HFFc6 (cell line): ENCODE results near the gene BRD3OS. TPM values are rescaled to one million over a fixed set of nuclear protein-coding genes. Genes with fewer than 3 reads are reported as not detected.
"Not testable (repeated sequence)": the region's sequence is repeated elsewhere in the genome, so short reads cannot be mapped to it uniquely, and the experiment has no call there.

Experiments used
- DNase-seq: peaks from one replicate; pipeline ENCODE4 v3.0.0-alpha.2; 2018
- H3K27ac Mint-ChIP-seq: 2 replicates; pipeline ENCODE4 v1.8.0; 2020; ENCODE audit warnings: mild to moderate bottlenecking, mixed read lengths
- H3K27me3 Mint-ChIP-seq: 2 replicates; pipeline ENCODE4 v1.8.0; 2021; ENCODE audit warnings: mild to moderate bottlenecking, moderate library complexity, mixed read lengths; ENCODE audit not compliant: insufficient read depth
- H3K36me3 Mint-ChIP-seq: 2 replicates; pipeline ENCODE4 v1.8.0; 2021; ENCODE audit warnings: low read depth, mixed read lengths
- H3K4me1 Mint-ChIP-seq: 2 replicates; pipeline ENCODE4 v1.8.0; 2020; ENCODE audit warnings: low read depth, mixed read lengths
- H3K4me3 Mint-ChIP-seq: 2 replicates; pipeline ENCODE4 v1.8.0; 2020; ENCODE audit warnings: mild to moderate bottlenecking, moderate library complexity, mixed read lengths
- H3K9me3 Mint-ChIP-seq: 2 replicates; pipeline ENCODE4 v1.8.0; 2020; ENCODE audit warnings: mild to moderate bottlenecking, mixed read lengths
- CTCF ChIP-seq: fragments of 200-600 bp; sonication (generic); IDR thresholded peaks from 2 replicates; pipeline ENCODE4 v1.5.0; 2021; ENCODE audit warnings: antibody characterized with exemption, mild to moderate bottlenecking
- total RNA-seq, 6 experiments: library from RNA; stranded (reverse); fragmentation: NEBNext Ultra II Directional; extraction: Animal tissue kit (Norgen Biotek cat#: 25700); gene quantifications; 2 replicates in 1 of 6; 3 replicates in 5 of 6; pipeline ENCODE4 v1.2.3, GENCODE V29; 2021

The BRD3OS gene
- total RNA-seq, 6 experiments from 2014 or later = 28.7 to 36.8 (median 31.1) TPM

DNA sequence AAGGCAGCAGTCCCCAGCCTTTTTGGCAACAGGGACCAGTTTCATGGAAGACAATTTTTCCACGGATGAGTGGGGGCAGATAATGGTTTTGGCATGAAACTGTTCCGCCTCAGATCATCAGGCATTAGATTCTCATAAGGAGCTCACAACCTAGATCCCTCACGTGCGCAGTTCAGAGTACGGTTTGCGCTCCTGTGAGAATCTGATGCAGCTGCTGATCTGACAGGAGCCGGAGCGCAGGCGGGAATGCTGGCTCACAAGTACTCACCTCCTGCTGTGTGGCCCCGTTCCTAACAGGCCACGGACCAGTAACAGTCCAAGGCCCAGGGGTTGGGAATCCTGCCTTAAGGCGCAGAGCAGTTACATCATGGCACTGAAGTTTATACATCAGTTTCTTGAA, 45.9 kb downstream of the BRD3OS start:
- TF ChIP-seq CTCF = no peak
- Mint-ChIP-seq H3K4me3 (no peak overlapping the region), H3K9me3 (peaks cover 6% of the 10 kb centered on the region)

DNA sequence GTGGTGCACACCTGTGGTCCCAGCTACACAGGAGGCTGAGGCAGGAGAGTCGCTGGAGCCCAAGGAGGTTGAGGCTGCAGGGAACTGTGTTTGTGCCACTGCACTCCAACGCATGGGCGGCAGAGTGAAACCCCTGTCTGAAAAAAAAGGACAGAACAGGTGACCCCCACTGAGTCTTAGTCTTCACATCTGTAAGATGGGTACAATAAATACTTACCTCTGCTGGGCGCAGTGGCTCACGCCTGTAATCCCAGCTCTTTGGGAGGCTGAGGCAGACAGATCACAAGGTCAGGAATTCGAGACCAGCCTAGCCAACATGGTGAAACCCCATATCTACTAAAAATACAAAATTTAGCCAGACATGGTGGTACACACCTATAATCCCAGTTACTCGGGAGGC, 47.4 kb downstream of the BRD3OS start:
- Mint-ChIP-seq H3K9me3 (peaks cover 22% of the 10 kb centered on the region), H3K27me3 (peaks cover 60% of the 10 kb centered on the region)
- H3K4me1 Mint-ChIP-seq, H3K4me3 Mint-ChIP-seq, DNase-seq, H3K36me3 Mint-ChIP-seq, H3K27ac Mint-ChIP-seq: not testable (repeated sequence)

More for the DNA sequence above, 45.9 kb downstream of the BRD3OS start:
- DNase-seq = no peak
- peaks cover 13% of the 10 kb centered on the region for H3K4me1 Mint-ChIP-seq
- peaks cover 50% of the 10 kb centered on the region for H3K27me3 Mint-ChIP-seq
- H3K27ac Mint-ChIP-seq = no peak overlapping the region
- H3K36me3 Mint-ChIP-seq = peaks cover under 1% of the 10 kb centered on the region

DNA sequence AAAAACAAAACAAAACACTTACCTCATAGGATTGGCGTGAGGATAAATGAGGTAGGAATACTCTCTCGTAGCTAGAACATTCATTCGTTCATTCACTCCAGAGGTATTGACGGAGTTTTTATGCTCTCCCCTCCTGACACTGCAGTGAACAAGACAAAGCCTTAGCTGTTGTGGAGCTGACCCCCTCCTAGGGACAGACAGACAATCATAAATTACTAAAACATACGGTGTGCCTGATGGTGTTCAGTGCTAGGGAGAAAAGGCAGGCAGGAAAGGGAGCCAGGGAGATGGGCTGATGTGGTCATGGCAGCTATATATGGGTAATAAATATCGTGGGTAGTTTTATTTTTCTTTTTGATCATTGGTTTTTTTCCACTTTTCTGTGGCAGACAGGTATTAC, 48.2 kb downstream of the BRD3OS start:
- H3K9me3 Mint-ChIP-seq = peaks cover 23% of the 10 kb centered on the region
- no peak overlapping the region for H3K27ac Mint-ChIP-seq
- H3K4me1 Mint-ChIP-seq = peaks cover 7% of the 10 kb centered on the region; the same call in 1 of the 2 replicates
- H3K4me3 Mint-ChIP-seq = no peak overlapping the region
- no peak for DNase-seq
- peaks cover 60% of the 10 kb centered on the region for H3K27me3 Mint-ChIP-seq
- H3K36me3 Mint-ChIP-seq = peaks cover 8% of the 10 kb centered on the region
- no peak for TF ChIP-seq CTCF

- Mint-ChIP-seq H3K9me3 (peaks cover 26% of the 10 kb centered on the region), H3K27me3 (peaks cover 45% of the 10 kb centered on the region)
- H3K4me1 Mint-ChIP-seq, DNase-seq, H3K36me3 Mint-ChIP-seq, H3K27ac Mint-ChIP-seq, H3K4me3 Mint-ChIP-seq: not testable (repeated sequence)
Observed at GRCh38 chr9:134075689-134076088, 50.4 kb downstream of the BRD3OS start.

GRCh38 chr9:134076644-134077043, 51.4 kb downstream of the BRD3OS start:
- Mint-ChIP-seq H3K36me3 (peaks cover 8% of the 10 kb centered on the region), H3K9me3 (peaks cover 26% of the 10 kb centered on the region), H3K4me1 (no peaks in the 10 kb centered on the region), H3K27ac (no peak overlapping the region), H3K27me3 (peaks cover 40% of the 10 kb centered on the region), H3K4me3 (no peak overlapping the region)
- TF ChIP-seq CTCF = no peak
- DNase-seq = no peak

Other genes with a start within 250 kb of the BRD3OS start
- gene VAV2, start 33.2 kb upstream of the BRD3OS start, total RNA-seq = 10 to 100 TPM; 17.6 to 24.5 (median 21.7) TPM
- gene BRD3, start 42.5 kb downstream of the BRD3OS start, total RNA-seq = 10 to 100 TPM; 17.1 to 20.9 (median 18.6) TPM
- gene WDR5, start 110.6 kb downstream of the BRD3OS start, total RNA-seq = 10 to 100 TPM; 24.6 to 31.1 (median 26.8) TPM
- gene RNU6ATAC, start 139.1 kb downstream of the BRD3OS start, total RNA-seq = 100 to 1,000 TPM in 4 of 6 experiments, 10 to 100 TPM in 2; 23.5 to 228 (median 130) TPM